ENCODE results near the gene SYNDIG1. TPM values are rescaled to one million over a fixed set of nuclear protein-coding genes. Genes with fewer than 3 reads are reported as not detected.

Gene SYNDIG1
- total RNA-seq, 4 donors from 2014 or later: 0.51 to 3.4 (median 2.8) TPM; not detected in 1

DNA sequence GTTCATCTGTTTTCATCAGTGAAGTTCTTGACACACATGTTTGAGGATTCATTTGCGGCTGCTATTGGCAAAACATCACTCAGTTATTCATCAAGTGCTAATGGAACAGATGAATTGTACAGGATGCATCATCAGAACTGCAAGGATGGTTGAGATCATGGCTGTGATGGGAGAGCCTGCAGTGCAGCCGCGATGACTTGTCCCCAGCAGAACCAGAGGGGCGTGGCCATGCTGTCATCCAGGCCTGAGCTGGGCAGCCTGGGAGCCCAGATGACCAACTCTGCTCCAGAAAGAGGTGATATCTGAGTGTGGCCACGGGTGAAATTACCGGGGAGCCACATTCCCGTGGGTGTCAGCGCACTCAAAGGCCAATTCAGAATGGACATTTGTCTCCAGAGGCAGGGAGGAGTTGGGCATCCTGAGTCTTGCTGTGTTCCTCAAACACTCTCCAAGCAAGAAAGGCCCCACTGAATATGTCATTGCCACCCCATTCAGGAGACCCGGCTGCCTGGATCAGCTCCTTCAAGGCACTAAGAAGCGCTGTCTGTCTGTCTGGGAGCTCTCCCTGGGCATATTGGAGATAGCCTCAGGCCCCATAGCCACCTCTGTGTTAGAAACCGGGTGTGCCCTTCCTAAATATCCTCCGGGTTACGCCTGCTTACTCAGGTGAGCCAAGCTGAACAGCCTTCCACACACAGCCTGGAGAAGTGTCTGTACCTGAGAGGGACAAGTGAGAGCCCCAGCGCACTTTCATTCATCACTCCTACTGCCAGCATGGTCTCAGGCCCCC is 66.7 kb downstream of the SYNDIG1 start:
- Histone ChIP-seq H3K36me3 (no peaks in the 10 kb centered on the region), H3K9me3 (no peaks in the 10 kb centered on the region), H3K27ac (no peak overlapping the region), H3K4me3 (no peak overlapping the region), H3K4me1 (no peaks in the 10 kb centered on the region), H3K27me3 (no peaks in the 10 kb centered on the region)
- DNase-seq: no peak
- intact Hi-C loops (cut with DNase I; ENCODE audit: low total_unique reads): no loop called here
- TF ChIP-seq, protein P1, sequence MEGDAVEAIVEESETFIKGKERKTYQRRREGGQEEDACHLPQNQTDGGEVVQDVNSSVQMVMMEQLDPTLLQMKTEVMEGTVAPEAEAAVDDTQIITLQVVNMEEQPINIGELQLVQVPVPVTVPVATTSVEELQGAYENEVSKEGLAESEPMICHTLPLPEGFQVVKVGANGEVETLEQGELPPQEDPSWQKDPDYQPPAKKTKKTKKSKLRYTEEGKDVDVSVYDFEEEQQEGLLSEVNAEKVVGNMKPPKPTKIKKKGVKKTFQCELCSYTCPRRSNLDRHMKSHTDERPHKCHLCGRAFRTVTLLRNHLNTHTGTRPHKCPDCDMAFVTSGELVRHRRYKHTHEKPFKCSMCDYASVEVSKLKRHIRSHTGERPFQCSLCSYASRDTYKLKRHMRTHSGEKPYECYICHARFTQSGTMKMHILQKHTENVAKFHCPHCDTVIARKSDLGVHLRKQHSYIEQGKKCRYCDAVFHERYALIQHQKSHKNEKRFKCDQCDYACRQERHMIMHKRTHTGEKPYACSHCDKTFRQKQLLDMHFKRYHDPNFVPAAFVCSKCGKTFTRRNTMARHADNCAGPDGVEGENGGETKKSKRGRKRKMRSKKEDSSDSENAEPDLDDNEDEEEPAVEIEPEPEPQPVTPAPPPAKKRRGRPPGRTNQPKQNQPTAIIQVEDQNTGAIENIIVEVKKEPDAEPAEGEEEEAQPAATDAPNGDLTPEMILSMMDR (IDR thresholded peaks at IDR 0.05): no peak
- no peak for TF ChIP-seq POLR2A (IDR thresholded peaks at IDR 0.05)

DNA sequence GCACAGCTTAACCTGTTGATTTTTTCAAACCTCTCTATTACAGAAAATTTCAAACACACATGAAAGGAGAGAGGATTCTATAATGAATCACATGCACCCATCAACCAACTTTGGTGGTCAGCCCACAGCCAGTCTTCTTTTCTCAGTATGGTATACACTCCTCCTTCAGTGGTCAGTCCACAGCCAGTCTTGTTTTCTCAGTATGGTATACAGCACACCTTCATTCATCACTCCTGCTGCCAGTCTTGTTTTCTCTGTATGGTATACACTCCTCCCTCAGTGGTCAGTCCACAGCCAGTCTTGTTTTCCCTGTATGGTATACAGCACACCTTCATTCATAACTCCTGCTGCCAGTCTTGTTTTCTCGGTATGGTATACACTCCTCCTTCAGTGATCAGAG is 67.8 kb downstream of the SYNDIG1 start:
- intact Hi-C loops (cut with DNase I; ENCODE audit: low total_unique reads): no loop called here

DNA sequence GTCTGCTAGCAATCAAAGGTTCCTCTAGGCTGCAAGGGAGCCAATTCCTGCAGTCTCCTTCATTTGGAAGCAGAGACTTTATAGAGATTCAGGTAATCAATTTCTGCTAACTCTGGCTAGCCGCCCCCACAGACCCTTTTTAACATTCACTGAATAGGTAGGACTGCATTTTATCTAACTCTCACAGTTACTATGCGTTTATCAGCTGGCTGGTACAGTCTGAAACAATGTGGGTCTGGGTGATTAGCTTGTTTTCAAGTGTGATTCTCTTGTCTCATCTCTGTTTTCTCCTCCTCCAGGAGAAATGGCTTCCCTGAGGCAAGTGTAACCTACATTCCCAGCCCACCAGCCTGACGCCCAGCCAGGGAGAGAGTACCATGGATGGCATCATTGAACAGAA is 73.3 kb downstream of the SYNDIG1 start:
- Histone ChIP-seq H3K4me1 (no peaks in the 10 kb centered on the region), H3K9me3 (no peaks in the 10 kb centered on the region), H3K36me3 (no peaks in the 10 kb centered on the region), H3K4me3 (no peak overlapping the region), H3K27ac (no peak overlapping the region), H3K27me3 (no peaks in the 10 kb centered on the region)
- TF ChIP-seq POLR2A (IDR thresholded peaks at IDR 0.05): no peak
- TF ChIP-seq, protein P1 (IDR thresholded peaks at IDR 0.05): no peak
- no peak for DNase-seq
- intact Hi-C loops (cut with DNase I; ENCODE audit: low total_unique reads): no loop called here

More for the DNA sequence above, 67.8 kb downstream of the SYNDIG1 start:
- Histone ChIP-seq H3K36me3 (no peaks in the 10 kb centered on the region), H3K27ac (no peak overlapping the region), H3K27me3 (no peaks in the 10 kb centered on the region), H3K4me3 (no peak overlapping the region), H3K4me1 (no peaks in the 10 kb centered on the region), H3K9me3 (no peaks in the 10 kb centered on the region)
- no peak for DNase-seq
- TF ChIP-seq, protein P1 (IDR thresholded peaks at IDR 0.05): no peak
- TF ChIP-seq POLR2A (IDR thresholded peaks at IDR 0.05): no peak

DNA sequence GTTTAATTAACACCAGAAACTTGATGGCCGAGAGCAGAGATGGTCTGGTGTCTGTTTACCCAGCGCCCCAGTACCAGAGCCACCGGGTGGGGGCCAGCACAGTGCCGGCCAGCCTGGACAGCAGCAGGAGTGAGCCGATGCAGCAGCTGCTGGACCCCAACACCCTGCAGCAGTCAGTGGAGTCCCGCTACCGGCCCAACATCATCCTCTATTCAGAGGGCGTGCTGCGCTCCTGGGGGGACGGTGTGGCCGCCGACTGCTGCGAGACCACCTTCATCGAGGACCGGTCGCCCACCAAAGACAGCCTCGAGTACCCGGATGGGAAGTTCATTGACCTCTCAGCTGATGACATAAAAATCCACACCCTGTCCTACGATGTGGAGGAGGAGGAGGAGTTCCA is 73.7 kb downstream of the SYNDIG1 start:
- intact Hi-C loops (cut with DNase I; ENCODE audit: low total_unique reads): no loop called here
- Histone ChIP-seq H3K27ac (no peak overlapping the region), H3K27me3 (no peaks in the 10 kb centered on the region), H3K9me3 (no peaks in the 10 kb centered on the region), H3K4me1 (no peaks in the 10 kb centered on the region), H3K36me3 (no peaks in the 10 kb centered on the region), H3K4me3 (no peak overlapping the region)
- no peak for DNase-seq
- no peak for TF ChIP-seq POLR2A (IDR thresholded peaks at IDR 0.05)
- TF ChIP-seq, protein P1 (IDR thresholded peaks at IDR 0.05): no peak

DNA sequence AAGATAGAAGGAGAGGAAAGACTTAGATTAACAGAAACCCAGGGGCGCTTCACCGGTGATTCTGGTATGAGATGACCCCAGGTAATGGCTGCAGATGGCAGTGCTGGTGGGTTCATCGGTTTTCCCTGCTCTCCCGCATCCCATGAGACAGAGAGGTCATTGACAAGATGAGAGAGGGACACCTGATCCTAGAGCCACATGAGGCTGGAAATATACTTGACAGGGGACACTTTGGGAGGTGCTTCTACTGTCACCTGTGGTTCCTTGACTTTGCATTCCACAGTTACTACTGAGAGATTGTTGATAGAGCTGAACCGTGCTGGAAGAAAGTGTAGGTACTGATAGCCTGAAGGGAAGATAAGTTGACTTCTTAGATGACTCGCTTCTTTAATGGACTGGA is 74.3 kb downstream of the SYNDIG1 start:
- Histone ChIP-seq H3K4me1 (no peaks in the 10 kb centered on the region), H3K36me3 (no peaks in the 10 kb centered on the region), H3K27me3 (no peaks in the 10 kb centered on the region), H3K4me3 (no peak overlapping the region), H3K9me3 (no peaks in the 10 kb centered on the region), H3K27ac (no peak overlapping the region)
- DNase-seq: no peak
- intact Hi-C loops (cut with DNase I; ENCODE audit: low total_unique reads): no loop called here
- TF ChIP-seq POLR2A (IDR thresholded peaks at IDR 0.05): no peak
- TF ChIP-seq, protein P1 (IDR thresholded peaks at IDR 0.05): no peak

Data from uterus (tissue), 4 donors.